ENCODE measurements around the gene GALNT9. TPM values are rescaled to one million over a fixed set of nuclear protein-coding genes. Genes with fewer than 3 reads are reported as not detected.

The GALNT9 gene
- total and polyA plus RNA-seq, 2 donors (not counting 1 experiment from before 2014, with no cell fraction given) = 0.71 to 2.4 TPM

GRCh38 chr12:132314516-132315233 is 14.7 kb downstream of the GALNT9 start:
- no peaks in the 10 kb centered on the region for H3K36me3 ChIP-seq (replicated peaks in 1 of 2; ENCODE audit: control extremely low read depth in 1 of 2, control insufficient read depth in 1 of 2, extremely low read depth in 1 of 2, insufficient read depth in 2 of 2, low read length in 1 of 2)
- no peaks in the 10 kb centered on the region for H3K27me3 ChIP-seq (replicated peaks in 1 of 4; ENCODE audit: control extremely low read depth in 1 of 4, control insufficient read depth in 3 of 4, insufficient read depth in 4 of 4, low read length in 3 of 4)
- TF ChIP-seq, protein P1, sequence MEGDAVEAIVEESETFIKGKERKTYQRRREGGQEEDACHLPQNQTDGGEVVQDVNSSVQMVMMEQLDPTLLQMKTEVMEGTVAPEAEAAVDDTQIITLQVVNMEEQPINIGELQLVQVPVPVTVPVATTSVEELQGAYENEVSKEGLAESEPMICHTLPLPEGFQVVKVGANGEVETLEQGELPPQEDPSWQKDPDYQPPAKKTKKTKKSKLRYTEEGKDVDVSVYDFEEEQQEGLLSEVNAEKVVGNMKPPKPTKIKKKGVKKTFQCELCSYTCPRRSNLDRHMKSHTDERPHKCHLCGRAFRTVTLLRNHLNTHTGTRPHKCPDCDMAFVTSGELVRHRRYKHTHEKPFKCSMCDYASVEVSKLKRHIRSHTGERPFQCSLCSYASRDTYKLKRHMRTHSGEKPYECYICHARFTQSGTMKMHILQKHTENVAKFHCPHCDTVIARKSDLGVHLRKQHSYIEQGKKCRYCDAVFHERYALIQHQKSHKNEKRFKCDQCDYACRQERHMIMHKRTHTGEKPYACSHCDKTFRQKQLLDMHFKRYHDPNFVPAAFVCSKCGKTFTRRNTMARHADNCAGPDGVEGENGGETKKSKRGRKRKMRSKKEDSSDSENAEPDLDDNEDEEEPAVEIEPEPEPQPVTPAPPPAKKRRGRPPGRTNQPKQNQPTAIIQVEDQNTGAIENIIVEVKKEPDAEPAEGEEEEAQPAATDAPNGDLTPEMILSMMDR (IDR thresholded peaks at IDR 0.05) = no peak
- TF ChIP-seq EZH2 (IDR thresholded peaks at IDR 0.05; ENCODE audit: borderline replicate concordance, insufficient read depth, low read depth, low read length, poor library complexity, severe bottlenecking) = no peak
- no peaks in the 10 kb centered on the region for H3K79me2 ChIP-seq (ENCODE audit: control insufficient read depth, insufficient read depth, low read length)
- no peak overlapping the region for H3K9ac ChIP-seq (ENCODE audit: low read length)
- H3K9me3 ChIP-seq (ENCODE audit: control extremely low read depth in 1 of 3, control insufficient read depth in 2 of 3, insufficient read depth in 1 of 3, low read length in 2 of 3) = peaks cover 0 to 37% (median 10%) of the 10 kb centered on the region in 3 donors
- ChIA-PET POLR2A (no interaction called here), CTCF (no interaction called here)
- Mint-ChIP-seq H3K27me3 (peaks cover 9% of the 10 kb centered on the region), H3K27ac (no peak overlapping the region), H3K4me3 (no peak overlapping the region), H3K9me3 (ENCODE audit: insufficient read depth) (peaks cover 12% of the 10 kb centered on the region), H3K4me1 (no peaks in the 10 kb centered on the region)
- no peak overlapping the region for H2AFZ ChIP-seq (ENCODE audit: insufficient read depth, low read depth, low read length, poor library complexity, severe bottlenecking)
- no peak overlapping the region for H3K27ac ChIP-seq (ENCODE audit: low read length in 2 of 2)
- H3K4me3 ChIP-seq (ENCODE audit: control extremely low read depth in 1 of 5, extremely low read depth in 1 of 5, insufficient read depth in 1 of 5, low read depth in 2 of 5, low read length in 4 of 5) = no peak overlapping the region
- no peaks in the 10 kb centered on the region for H3K4me1 ChIP-seq (ENCODE audit: control insufficient read depth in 2 of 2, insufficient read depth in 2 of 2, low read length in 2 of 2)
- 90% methylated on average over 24 of the region's 26 CpGs for WGBS (ENCODE audit: insufficient coverage)
- intact Hi-C loops (cut with micrococcal nuclease) = no loop called here
- H4K20me1 ChIP-seq (ENCODE audit: control insufficient read depth, insufficient read depth, low read length, poor library complexity, severe bottlenecking) = no peaks in the 10 kb centered on the region
- ATAC-seq (ENCODE audit: low read depth) = no peak
- DNase-seq = no peak
- H3K4me2 ChIP-seq (replicated peaks; ENCODE audit: low read depth, low read length, poor library complexity, severe bottlenecking) = no peak overlapping the region

DNA sequence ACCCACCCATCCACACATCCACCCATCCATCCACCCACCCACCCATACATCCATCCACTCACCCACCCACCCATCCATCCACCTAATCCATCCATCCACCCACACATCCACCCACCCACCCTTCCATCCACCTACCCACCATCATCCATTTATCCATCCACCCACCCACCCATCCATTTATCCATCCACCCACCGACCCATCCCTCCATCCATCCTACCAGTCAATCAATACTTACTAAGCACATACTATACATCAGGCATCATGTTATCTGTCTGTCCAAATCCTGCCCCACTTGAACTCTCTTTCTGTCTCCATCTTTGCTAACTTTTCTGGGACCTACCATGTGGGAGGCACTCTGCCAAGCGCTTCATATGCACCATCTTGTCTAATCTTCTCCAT is 15.4 kb downstream of the GALNT9 start:
- Histone ChIP-seq H3K27me3 (replicated peaks in 1 of 4; ENCODE audit: control extremely low read depth in 1 of 4, control insufficient read depth in 3 of 4, insufficient read depth in 4 of 4, low read length in 3 of 4) (no peaks in the 10 kb centered on the region), H3K79me2 (ENCODE audit: control insufficient read depth, insufficient read depth, low read length) (no peaks in the 10 kb centered on the region), H2AFZ (ENCODE audit: insufficient read depth, low read depth, low read length, poor library complexity, severe bottlenecking) (no peak overlapping the region), H3K4me3 (ENCODE audit: control extremely low read depth in 1 of 5, extremely low read depth in 1 of 5, insufficient read depth in 1 of 5, low read depth in 2 of 5, low read length in 4 of 5) (no peak overlapping the region), H3K27ac (ENCODE audit: low read length in 2 of 2) (no peak overlapping the region), H3K9ac (ENCODE audit: low read length) (no peak overlapping the region), H4K20me1 (ENCODE audit: control insufficient read depth, insufficient read depth, low read length, poor library complexity, severe bottlenecking) (no peaks in the 10 kb centered on the region), H3K4me1 (ENCODE audit: control insufficient read depth in 2 of 2, insufficient read depth in 2 of 2, low read length in 2 of 2) (no peaks in the 10 kb centered on the region), H3K4me2 (replicated peaks; ENCODE audit: low read depth, low read length, poor library complexity, severe bottlenecking) (no peak overlapping the region), H3K36me3 (replicated peaks in 1 of 2; ENCODE audit: control extremely low read depth in 1 of 2, control insufficient read depth in 1 of 2, extremely low read depth in 1 of 2, insufficient read depth in 2 of 2, low read length in 1 of 2) (no peaks in the 10 kb centered on the region), H3K9me3 (ENCODE audit: control extremely low read depth in 1 of 3, control insufficient read depth in 2 of 3, insufficient read depth in 1 of 3, low read length in 2 of 3) (peaks cover 0 to 39% (median 10%) of the 10 kb centered on the region in 3 donors)
- Mint-ChIP-seq H3K4me3 (no peak overlapping the region), H3K27me3 (peaks cover 9% of the 10 kb centered on the region), H3K27ac (no peak overlapping the region), H3K4me1 (no peaks in the 10 kb centered on the region), H3K9me3 (ENCODE audit: insufficient read depth) (peaks cover 12% of the 10 kb centered on the region)
- ChIA-PET CTCF (no interaction called here), POLR2A (no interaction called here)
- DNase-seq (no peak), ATAC-seq (ENCODE audit: low read depth) (no peak)
- no peak for TF ChIP-seq EZH2 (IDR thresholded peaks at IDR 0.05; ENCODE audit: borderline replicate concordance, insufficient read depth, low read depth, low read length, poor library complexity, severe bottlenecking)
- TF ChIP-seq, protein P1 (IDR thresholded peaks at IDR 0.05) = no peak
- intact Hi-C loops (cut with micrococcal nuclease) = no loop called here
- 79% methylated on average over 1 of the region's 2 CpGs for WGBS (ENCODE audit: insufficient coverage)

Data from B cell (primary cell).